GM19468 (cell line): ENCODE results near the gene ATXN7L1.
"Not testable (repeated sequence)": the region's sequence is repeated elsewhere in the genome, so short reads cannot be mapped to it uniquely, and the experiment has no call there.

ENCODE experiments used
- ATAC-seq: cut with Tn5 transposase; IDR thresholded peaks from one replicate; pipeline ENCODE4 v1.9.1; 2021; ENCODE audit warnings: mild to moderate bottlenecking, moderate library complexity, moderate number of reproducible peaks; ENCODE audit not compliant: unreplicated experiment; ENCODE audit errors: extremely low read depth

Gene ATXN7L1

GRCh38 chr7:105892387-105892786 lies 16.0 kb upstream of the ATXN7L1 start:
- no peak for ATAC-seq

GRCh38 chr7:105890290-105890997 lies 14.0 kb upstream of the ATXN7L1 start:
- ATAC-seq: no peak

GRCh38 chr7:105887569-105888189 lies 11.3 kb upstream of the ATXN7L1 start:
- no peak for ATAC-seq

DNA sequence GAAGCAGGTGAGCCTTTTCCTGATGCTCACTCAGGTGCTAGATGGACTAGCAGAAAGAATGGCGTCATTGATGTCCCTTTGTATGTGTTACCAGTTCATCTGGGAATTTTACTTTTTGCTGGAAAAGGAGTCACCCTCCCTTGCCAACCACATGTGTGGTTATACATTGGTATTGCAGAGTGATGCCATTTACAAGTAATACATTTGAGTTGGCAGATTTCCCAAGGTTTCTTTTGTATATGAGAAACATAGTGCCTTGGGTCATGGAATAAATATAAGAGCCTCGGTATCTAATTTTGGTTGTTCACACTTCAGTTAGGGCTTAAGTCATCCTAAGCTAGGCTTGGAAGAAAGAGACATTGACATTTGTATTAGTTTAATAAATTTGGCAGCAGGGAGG lies 10.4 kb upstream of the ATXN7L1 start:
- ATAC-seq: no peak

DNA sequence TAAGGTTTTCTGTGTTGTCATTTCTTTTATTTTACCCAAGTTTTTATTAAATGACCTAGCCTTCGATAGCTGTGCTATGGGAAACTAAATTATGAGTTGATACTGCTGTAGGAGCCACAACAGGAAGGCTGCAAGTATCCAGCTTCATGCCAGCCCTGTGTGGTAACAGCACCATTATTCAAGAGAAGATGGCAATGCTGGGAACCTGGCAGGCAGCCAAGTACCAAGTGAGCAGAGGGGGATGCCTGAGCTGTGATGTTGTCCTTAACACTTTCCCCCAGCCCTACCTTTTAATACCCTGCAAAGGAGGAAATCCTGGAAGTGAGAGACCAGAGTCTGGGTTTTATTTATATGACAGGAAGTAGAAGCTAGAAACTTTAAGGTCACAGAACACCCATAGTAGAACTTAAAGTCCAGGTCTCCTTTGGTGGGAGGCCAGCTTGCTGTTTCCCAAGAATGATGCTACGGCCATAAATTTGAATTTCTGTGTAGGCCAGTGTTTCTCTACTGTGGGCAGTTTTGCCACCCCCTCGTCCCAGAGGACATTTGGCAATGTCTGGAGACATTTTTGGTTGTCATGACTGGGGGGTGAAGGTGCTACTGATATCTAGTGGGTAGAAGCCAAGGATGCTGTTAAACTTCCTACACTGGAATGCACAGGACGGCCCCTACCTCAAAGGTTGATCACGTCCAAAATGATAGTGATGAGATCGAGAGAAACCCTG lies 9.2 kb upstream of the ATXN7L1 start:
- no peak for ATAC-seq

DNA sequence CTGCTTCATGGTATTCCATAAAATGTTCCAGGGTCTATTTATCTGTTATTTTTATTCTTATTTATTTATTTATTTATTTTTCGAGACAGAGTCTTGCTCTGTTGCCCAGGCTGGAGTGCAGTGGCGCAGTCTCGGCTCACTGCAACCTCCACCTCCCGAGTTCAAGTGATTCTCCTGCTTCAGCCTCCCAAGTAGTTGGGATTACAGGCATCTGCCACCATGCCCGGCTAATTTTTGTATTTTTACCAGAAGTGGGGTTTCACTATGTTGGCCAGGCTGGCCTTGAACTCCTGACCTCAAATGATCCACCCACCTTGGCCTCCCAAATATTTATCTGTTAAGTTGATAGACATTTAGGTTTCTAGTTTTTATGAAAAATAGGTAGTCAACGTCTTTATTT lies 6.8 kb upstream of the ATXN7L1 start:
- ATAC-seq: not testable (repeated sequence)

GRCh38 chr7:105881439-105881838 lies 5.0 kb upstream of the ATXN7L1 start:
- ATAC-seq: no peak

- ATAC-seq: no peak
These were observed 4.4 kb upstream of the ATXN7L1 start for GRCh38 chr7:105880571-105881330.

- no peak for ATAC-seq
These were observed 3.4 kb upstream of the ATXN7L1 start for GRCh38 chr7:105879782-105880181.

GRCh38 chr7:105878746-105879605 lies 2.6 kb upstream of the ATXN7L1 start:
- no peak for ATAC-seq

- ATAC-seq: no peak
These were observed 1.3 kb upstream of the ATXN7L1 start for GRCh38 chr7:105877736-105878135.

DNA sequence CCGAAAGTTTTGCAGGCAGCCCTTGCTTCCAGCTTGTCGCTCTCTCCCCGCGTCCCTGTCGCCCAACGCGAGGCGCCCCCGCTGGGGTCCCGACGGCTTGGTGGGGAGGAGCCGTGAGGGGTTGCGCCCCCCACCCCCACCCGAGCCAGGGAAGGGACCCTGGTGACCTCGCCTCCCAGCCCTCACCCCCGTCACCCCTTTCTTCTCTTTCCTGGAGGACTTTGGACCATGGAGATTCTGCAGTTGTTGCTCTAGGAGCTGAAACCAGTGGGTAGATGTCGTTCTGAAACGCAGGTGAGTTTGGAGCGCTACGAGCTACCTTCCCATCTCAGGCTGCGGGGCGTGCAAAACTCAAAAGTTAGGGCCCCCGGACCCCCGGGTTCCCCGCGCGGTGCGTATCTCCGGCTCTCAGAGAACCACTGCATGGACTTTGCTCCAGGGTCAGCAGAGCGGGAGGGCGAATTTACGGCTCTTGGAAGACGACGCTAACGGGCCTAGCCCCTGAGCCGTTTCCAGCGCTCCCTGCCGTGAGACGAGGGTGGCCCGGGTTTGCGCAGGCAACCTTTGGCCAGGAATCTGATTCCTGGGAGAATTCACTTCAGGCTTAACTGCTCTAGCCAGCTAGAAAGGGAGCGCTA lies 684 bp upstream of the ATXN7L1 start:
- no peak for ATAC-seq

GRCh38 chr7:105875505-105875904 lies 894 bp downstream of the ATXN7L1 start:
- ATAC-seq: no peak

DNA sequence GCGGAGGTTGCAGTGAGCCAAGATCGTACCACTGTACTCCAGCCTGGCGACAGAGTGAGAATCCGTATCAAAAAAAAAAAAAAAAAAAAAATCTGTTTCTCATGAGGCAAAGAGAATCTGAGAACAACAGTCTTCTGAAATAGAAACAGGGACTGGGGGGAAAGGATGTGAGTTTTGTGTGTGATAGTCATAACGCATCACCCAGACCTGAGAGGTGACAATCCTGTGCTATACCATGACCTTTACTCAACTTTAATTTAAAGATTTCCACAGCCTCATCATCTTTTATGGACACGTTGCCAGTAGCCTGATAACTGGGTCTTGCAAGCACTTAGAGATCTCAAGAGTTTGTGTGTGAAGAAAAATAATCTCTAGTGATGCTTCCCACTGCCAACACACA lies 2.3 kb downstream of the ATXN7L1 start:
- no peak for ATAC-seq

- no peak for ATAC-seq
These were observed 3.9 kb downstream of the ATXN7L1 start for GRCh38 chr7:105872491-105872890.

DNA sequence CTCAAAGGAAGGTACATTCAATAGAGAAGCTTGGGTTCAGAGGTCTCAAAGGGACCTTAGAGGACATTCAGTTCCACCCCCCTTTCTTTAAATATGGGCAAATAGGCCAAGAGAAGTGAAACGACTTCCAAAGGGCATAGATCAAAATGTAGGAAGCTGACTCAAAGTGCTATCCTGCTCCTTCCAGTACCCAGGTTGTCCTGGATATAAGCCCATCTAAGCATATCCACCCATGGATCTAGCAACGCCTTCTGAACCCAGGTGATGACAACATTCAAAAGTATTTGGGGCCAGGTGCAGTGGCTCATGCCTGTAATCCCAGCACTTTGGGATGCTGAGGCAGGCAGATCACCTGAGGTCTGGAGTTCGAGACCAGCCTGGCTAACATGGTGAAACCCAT lies 5.3 kb downstream of the ATXN7L1 start:
- ATAC-seq: no peak

DNA sequence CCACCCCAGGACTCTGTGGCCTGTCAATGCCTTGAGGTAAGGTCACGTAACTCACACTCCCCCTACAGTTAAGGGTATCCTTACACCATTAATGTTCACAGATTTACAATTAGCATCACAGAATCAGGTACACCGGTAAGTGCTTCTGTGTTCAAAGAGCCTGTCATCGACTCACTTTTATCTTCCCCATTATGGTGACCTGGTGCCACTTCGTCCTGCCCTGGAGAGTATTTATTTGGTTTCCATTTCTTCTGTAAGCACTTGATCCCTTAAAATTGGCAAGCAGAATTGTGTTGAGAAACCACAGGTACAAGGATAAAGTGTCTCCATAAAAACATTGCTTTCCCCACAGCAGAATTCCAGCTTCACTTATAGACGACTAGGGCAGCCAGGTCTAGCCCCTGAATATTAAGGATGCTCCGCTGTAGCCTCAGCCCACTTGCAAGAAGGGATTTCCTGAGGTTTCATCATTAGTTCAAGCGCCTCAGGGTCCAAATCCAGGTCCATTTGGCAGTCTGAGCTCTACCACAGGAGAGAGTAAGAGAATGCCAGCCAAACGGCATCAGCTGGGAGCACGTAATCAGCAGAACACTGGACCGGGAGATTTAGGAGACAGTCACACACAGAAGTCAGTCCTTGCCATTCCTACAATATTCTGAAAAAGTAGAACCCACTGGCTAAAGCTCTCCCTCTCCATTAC lies 10.1 kb downstream of the ATXN7L1 start:
- ATAC-seq: no peak

- ATAC-seq: no peak
These were observed 12.5 kb downstream of the ATXN7L1 start for GRCh38 chr7:105863876-105864275.

DNA sequence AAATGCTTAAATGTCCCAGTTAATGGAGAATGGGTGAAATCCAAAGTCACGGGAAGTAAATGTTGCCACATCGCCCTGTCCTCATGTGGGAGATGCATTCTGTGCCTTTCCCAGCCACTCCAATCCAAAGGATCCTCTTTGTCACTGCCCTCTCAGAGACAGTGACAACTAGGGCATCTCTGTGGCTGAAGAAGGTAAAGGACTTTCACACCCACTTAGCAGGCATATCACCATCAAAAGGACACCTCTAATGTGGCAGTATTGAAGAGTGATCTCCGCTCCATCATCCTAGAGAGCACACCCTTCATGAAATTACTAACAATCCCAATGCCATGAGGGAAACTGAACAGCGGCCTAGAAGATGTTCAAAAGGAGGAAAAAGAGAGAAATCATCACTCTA lies 13.6 kb downstream of the ATXN7L1 start:
- no peak for ATAC-seq
